Activated T-cell treated with anti-CD3 and anti-CD28 coated beads, Interleukin-2, amount 50 U/mL, for 48 hours (primary cell): ENCODE measurements around the gene RSPH1.

Experiments
- DNase-seq, 2 experiments: peaks; one replicate each; pipeline ENCODE4 v3.0.0-alpha.2; 2020

RSPH1 gene

DNA sequence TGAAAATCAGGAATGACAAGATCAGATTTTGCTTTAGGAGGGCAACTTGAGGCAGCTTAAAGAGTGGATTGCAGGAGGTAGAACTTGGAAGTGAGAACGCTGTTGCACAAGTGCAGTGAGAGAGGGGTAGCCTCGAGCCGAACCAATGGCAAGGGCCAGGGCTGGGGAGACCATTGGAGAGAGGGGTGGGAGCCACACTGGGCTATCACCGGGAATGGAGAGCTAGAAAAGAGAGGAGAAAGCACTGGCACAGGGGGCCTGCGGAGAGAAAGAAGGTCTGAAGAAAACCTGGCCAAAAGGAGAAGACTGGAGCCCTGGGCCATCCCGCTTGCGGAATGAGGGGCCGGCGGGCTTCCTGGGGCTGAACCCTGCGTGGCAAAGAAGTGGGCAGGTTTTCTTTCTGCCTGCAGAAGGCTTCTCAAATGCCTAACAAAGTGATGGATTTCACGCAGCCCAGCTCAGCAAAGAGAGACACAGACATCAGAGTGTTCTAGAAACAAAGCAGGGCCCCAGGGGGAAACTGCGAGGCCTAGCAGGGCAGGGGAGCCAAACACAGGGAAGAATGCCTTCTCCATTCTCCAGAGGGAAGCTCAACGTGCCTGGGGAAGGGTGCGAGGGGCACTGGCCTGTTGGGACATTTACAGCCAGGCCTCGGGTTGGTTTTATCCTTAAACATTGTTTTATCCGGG is 16.5 kb upstream of the RSPH1 start:
- peak in 1 of 2 experiments; percentile 17 for DNase-seq

DNA sequence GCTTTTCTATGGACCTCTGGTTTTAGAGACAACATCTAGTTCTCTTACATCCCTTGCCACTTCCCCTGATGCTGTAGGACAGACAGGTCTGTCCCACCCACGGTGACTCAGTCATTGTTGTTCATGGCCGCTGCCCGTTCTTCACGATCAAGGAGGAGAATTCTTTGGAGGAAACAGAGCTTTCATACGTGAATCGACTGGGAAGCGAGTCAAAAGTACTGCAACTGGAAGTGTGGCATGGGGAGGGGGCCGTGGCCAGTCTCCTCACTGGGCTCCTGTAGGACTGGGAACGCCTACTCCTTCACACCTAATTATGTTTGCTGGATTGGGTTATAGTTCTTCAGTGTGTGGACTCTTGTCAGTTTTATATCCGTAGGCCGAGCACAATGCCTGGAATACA is 13.2 kb upstream of the RSPH1 start:
- peak in 1 of 2 experiments; percentile 13 for DNase-seq

DNA sequence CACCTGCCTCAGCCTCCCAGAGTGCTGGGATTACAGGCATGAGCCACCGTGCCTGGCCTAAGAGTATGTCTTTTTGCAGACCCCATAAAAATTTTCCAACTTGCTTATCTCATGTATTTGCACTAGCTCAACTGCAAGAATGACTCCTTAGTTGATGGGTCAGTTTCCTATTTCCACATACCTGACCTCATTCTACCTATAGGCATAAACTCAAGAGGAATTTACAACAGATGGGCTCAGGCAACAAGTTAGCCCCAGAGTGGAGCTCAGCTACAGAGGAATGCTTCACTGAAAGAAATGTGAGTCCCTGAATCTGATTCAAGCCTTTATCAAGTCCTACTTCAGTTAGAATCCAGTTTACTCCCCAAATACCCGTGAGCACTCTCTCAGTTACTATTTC is 12.3 kb upstream of the RSPH1 start:
- no peak for DNase-seq

DNA sequence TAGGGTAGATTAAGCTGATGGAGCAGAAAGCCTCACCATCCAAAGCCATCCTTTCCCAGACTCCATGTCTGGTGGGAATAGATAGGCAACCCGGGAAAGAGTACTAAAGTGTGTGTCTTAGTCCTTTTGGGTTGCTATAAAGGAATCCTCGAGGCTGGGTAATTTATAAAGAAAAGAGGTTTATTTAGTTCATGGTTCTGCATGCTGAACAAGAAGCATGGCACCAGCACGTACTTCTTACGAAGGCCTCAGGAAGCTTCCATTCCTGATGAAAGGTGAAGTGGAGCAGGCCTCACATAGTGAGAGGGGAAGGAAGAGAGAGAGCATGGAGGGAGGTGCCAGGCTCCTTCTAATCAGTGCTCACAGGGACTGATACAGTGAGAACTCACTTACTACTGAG is 11.4 kb upstream of the RSPH1 start:
- DNase-seq: no peak

DNA sequence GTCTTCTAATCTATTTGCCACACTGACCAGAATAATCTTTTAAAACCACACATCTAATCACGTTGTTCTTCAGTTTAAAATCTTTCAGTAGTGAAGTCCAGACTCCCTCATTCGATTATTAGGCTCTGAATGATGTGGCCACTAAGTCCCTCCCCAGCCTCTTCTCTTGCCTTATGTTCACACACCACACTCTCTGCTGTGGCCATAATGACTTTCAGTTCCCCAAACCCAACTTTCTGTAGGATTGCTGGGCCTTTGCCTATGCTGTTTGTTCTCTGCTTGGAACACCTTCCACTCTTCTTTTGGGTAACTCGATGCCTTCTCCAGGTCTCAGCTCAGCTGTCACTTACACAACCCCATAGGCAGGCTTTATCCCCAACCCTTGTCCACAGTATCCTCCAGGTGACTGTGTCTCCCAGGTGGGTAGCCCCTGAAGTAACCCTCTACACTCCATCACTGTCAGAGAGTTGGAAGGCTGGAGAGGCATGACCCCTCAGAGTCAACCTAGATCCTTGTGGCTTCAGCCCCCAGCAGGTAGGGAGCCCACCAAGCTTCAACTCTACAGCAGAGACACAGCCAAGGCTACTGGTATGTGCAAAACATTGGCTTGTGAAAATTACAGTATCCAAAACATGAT is 9.2 kb upstream of the RSPH1 start:
- DNase-seq: peak in 1 of 2 experiments; percentile 5

DNA sequence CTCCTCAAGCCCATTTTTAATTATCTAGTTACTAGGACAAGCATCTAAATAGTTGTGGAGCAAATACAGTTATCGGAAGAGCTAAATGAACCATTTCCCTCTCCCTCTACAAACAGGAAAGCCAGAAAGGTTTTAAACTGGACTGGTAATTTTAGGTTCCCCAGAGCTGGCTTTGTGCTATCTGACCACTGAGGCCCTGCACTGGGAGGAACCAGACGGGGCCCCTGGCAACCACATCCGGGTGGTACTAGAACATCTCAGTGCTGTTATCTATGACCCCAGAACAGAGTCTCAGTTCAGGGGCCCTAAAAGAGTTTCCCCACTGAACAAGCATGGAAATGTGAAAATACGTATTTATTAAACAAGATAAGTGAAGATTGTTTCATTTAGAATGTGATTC is 7.7 kb upstream of the RSPH1 start:
- peak in 1 of 2 experiments; percentile 17 for DNase-seq

DNA sequence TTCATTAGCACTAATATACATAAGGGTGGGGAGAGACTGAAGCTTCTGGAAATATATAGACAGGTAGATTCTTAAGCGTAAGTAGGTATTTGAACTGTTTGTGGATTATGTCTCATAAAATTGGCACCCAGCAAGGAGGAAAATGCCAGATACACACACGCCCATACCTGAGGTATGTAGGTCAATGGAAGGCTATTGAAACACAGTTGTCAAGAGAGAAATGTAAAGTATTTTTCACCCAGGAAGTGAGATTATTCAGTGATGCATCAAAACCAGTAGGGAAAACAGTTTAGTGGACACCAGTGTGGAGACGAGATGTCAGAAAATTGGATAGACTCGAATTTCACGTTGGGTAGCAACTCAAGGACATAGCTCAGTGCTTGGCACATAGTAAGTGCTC is 4.7 kb upstream of the RSPH1 start:
- DNase-seq: no peak

DNA sequence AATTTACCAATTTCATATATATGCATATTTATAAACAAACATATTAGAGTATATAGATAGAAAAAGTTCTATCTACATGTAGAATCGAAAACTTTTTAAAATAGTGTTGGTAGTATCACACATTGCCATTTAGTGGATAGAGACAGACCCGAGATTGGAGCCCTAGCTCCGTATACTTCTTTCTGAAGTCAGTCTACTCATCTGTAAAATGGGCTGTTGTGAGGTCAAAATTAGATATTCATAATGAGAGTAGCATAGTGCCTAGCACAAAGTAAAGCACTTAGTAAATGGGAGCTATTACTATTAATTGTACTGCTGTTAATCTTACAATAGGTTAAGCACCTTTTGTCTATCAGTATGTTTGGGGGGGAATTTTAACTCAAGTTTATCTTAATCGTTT is 4.2 kb upstream of the RSPH1 start:
- DNase-seq: no peak

DNA sequence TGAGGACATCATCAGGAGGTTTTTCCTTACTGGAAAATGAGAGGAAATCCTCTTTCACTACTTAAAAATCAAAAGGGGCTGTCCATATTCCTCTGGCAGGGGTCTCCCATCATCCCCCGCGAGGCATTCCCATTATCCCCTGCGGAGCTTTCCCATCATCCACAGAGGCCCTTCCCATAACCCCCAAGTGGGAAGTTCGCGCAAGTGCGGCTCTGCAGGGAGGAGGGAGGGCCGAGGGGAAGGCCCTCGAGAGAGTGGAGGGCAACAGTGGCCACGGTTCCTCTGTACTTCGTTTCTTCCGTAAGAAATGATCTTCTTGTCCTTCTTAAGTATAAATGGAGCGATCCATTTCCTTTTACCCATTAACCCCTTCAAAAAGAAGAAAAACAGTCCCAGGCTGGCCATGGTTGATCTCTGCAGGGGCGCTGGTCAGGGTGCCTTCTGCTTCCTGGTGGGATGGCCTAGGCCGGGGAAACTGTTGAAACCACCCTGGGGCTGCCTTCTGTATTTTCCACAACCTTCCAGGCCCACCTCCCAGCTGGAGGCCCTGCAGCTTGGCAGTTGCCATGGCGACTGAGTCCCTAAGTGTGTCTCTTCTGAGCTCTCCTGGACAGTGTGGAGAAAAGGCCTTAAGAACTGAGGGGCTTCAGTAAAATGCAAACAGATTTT is 3.6 kb upstream of the RSPH1 start:
- no peak for DNase-seq

DNA sequence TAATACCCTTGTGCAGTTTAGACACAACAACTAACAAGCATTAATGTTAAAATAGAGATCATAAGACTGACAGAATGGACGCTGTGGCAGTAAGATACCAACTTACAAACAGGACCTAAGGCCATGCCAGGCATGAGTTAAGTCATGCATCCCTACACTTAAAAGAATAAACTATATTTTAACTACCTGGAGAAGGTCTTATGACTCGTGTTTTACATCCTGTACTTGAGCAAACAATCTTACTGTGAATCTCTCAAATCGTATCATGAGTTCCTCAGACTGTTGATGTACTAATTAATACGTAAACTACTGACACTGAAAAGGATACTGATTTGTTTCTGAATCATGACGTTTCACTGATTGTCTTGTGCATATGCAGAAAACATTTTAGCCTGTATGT is 2.0 kb upstream of the RSPH1 start:
- DNase-seq: no peak

DNA sequence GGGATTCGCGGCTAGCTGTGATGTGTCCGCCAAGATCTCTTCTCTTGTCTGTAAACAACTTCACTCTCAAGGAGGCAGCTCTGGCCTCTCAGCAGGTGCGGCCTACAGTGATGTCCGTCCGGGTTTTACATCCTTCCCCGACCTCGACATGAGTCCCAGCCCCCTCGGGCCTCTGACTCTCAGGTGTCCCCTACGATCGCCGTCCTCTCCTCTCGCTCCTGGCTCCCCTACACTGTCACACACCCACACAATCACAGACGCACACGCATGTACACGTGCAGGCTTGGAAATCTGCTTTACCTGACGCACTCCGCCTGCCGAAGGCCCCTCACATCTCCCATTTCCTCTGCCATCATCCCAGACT is 797 bp upstream of the RSPH1 start:
- DNase-seq: no peak

DNA sequence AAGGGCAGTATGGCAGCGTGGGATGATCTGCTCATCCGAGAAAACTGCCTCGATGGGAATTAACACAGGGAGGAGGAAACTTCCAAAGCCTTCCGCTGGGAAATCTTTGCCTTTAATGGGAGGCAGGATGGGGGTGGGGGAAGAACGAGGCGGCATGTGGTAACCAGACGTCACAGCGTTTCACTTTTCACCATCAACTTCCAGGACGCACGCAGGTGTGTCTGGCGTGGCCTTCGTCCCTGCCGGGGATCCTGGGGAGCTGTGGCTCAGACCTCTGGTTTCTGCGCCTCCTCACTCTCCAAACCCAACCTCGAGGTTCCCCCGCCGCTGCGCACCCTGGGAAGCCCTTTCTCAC is 282 bp downstream of the RSPH1 start:
- DNase-seq: no peak

DNA sequence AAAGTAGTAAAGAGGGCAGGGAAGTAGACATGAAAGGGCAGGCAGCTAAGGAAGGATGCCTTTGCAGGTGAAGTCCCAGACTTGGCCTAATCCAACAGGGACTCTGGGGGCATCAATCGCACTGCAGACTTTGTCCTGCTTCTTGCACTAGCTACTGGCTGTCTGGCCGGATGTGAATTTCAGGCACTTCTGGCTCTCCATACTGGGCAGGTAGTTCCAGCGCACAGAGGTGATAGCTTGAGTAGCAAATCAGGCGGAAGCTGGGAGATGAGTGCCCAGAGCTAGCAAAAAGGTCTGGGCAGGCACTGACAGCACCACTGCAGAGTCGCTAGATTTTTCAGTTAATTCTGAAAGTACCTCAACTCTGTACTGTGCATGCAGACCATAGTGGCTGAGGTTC is 997 bp downstream of the RSPH1 start:
- no peak for DNase-seq

DNA sequence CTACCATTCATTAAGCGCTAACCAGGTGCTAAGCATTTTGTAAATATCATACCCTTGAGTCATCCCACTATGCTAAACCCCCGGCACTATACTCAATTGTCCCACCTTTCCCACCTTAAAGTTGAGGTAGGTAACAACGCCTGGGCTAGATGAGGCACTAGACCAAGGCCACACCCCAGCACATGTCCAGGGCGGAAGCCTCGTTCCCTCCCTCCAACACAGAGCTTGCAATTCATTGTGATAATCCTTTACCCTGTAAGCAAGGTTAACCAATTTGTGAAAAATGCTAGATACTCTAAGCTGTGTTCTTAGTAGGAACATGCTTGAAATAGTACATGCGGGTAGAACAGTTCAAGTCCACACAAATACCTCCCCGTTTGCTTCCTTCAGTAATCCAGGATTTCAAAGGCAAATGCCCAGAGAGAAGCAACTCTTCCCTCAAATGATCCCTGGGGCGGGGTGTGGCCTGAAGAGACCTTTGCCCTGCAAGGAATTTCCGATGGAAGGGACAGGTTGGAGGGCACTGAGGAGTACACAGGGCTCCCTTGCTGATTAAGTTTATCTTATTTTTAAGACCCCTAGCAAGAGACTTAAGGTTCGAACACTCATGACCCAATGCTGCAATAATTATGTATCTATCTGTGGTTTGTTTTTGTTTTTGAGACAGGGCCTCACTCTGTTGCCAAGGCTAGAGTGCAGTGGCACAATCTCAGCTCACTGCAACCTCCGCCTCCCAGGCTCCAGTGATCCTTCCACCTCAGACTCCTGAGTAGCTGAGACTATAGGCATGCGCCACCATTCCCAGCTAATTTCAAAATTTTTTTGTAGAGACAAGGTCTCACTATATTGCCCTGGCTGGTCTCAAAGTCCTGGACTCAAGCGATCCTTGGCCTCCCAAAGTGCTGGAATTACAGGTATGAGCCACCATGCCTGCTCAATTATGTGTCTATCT is 2.6 kb downstream of the RSPH1 start:
- no peak for DNase-seq

DNA sequence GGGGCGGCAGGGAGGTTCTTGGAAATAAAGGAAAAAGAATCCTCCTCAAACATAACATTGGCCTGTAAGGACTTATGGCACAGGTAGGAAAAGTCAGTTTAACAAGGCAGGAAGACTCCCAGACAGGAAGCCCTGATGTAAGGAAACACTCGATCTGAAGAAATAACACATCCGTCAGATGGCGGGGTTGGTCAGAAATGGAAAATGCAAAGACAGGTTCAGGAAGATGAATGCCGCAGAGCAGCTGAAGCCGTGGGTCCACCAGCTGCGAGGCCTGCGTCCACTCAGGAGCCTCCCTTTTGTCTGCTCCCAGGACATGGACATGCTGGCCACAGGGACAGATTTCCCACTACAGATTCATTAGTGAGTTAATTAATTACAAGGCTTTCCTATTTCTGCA is 3.8 kb downstream of the RSPH1 start:
- no peak for DNase-seq

DNA sequence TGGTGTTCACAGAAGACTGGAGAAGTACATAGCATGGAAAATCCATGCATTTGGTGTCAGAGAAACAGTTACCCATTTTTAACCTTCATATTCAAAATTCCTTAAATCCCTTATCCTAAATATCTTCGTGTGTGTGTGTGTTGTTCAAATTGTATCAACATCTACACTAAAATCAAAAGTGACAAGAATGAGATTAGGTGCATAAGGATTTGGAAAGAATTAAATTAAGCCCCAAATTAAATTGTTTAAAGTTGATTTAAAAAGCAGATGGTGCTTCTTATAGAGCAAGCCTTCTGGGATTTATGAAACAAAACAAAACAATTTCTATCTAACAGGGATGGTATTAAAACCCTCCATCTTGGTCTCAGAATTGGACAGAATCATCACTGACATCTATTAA is 4.7 kb downstream of the RSPH1 start:
- DNase-seq: no peak

DNA sequence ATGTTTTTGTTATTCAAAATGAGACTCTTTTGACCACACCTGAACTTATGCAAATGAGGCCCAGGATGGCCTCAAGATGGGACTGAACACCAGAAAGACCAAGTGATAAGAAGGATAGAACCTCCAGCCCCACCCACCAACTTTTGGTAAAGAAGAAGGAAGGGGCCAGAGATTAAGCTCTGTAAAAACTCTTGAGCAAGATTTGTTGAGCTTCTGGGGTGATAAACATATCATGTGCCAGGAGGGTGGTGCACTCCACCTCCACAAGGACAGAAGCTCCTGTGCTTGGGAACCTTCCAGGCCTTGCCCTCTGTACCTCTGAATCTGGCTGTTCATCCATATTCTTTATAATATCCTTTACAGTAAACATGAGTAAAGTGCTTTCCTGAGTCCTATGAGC is 5.3 kb downstream of the RSPH1 start:
- DNase-seq: no peak

DNA sequence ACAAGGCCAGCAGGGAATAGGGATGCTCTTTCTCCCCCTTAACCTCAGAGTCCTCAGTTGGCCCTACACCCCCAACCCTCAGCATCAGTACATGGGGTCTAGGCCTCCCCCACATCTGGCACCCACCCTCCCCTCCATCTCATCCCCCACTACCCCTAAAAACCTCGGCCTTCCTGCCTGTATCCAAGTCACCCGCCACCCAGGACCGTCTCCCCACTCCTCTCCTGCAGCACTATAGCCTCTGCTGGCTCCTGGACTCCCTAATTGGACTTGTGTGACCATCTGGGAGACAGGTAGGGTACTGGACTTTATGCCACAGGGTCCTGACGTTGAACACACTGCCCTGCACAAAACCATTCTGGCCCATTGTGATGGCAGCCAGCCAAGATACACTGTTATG is 6.0 kb downstream of the RSPH1 start:
- no peak for DNase-seq

DNA sequence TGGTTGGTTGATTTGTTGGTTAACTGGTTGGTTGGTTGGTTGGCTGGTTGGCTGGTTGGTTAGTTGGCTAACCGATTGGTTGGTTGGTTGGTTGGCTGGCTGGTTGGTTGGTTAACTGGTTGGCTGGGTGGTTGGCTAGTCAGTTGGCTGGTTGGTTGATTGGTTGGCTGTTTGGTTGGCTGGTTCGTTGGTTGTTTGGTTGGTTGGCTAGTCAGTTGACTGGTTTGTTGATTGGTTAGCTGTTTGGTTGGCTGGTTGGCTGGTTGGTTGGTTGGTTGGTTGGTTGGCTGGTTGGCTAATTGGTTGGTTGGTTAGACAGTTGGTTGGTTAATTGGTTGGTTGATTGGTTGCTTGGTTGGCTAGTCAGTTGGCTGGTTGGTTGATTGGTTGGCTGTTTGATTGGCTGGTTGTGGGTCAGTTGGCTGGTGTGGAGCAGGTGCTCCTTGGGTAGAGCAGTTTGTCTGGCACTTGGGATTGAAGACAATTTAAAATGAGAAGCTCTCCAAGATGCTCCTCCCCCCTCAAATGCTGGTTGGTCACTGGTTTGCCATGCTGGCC is 6.9 kb downstream of the RSPH1 start:
- DNase-seq: no peak

DNA sequence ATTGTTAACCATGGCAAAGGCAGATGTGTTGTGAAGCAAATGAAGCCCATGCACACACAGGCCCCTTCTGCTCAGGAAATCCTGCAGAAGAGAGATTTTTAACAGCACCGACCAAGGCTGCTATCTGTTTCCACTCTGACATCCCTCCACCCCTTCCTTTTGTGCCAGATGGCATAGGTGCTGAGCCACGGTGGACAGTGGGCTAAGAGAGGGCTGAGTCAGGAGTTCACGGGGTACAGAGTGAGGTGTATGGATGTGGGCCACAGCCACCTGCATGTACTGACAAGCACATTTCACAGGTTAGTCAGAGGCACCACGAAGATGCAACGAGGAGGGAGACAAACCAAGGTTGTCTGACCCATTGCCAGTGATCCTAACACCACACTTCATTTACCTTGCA is 9.5 kb downstream of the RSPH1 start:
- DNase-seq: no peak

DNA sequence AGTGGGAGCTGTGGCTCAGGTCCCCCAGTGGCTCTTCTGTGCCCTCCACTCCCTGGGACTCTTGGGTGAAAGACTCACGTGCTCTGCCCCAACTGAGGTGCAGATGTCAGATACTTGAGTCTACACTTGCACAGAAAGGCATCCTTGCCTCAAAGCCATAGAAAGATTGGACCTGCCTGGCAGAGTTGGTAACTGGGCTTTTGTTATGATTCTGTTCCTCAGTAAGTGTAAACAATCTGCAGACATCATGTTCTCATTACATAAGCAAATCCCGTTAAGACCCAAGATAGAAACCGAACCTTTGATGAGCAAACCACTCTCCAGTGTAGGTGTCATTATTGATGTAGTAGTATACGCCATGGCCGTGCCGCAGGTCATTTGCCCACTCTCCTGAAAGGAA is 10.0 kb downstream of the RSPH1 start:
- DNase-seq: no peak

DNA sequence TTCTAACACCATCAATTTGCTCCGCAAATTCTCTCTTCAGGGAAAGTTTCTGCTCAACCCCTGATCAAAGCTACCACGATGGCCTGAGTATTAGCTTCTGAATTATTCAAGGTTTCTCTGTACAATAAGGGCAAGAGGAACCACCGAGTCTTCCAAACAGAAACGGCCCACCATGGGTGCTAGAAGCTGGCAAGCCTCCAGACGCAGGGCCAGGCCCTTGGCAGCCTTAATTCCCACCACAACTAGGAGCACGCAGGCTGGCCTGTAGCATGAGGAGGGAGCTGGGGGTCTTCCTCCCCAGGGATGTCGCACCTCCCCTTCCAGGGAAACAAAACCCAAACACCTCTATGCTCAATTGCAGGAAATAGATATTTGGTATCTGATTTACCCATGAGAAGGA is 11.1 kb downstream of the RSPH1 start:
- no peak for DNase-seq

DNA sequence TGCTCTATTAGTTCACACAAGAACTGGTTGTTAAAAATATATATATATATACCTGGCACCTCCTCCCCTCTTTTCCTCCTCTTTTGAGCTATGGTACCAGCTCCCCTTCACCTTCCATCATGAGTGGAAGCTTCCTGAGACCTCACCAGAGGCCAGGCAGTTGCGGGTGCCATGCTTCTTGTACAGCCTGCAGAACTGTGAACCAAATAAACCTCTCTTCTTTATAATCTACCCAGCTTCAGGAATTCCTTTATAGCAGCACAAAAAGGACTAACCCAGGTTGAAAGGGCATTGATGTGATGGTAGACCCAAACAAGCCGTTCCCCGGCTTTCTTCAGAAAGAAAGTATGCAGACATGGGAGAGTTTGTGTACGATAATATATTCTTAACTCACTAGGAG is 14.9 kb downstream of the RSPH1 start:
- DNase-seq: no peak
